PC-3 (cell line): ENCODE data around the gene SERAC1. TPM values are rescaled to one million over a fixed set of nuclear protein-coding genes. Genes with fewer than 3 reads are reported as not detected.

ENCODE experiments used
- ATAC-seq: fragments of 200-7000 bp; cut with Tn5 transposase; 2 replicates; pipeline ENCODE4 v1.9.1; 2020; ENCODE audit warnings: mild to moderate bottlenecking, moderate library complexity
- BruUV-seq: library from RNA; stranded (reverse); fragments of 400-500 nt; replicated peaks from 2 replicates; lab custom pipeline; 2021; lab: Mats Ljungman, UMichigan
- CTCF ChIA-PET: fragments of 300-600 bp; sonication (Branson Sonifier 250); formaldehyde crosslinking; loops from one replicate; lab custom pipeline; 2022; ENCODE audit warnings: antibody characterized with exemption; lab: Charles Lee
- POLR2A ChIA-PET: fragments of 300-600 bp; sonication (Branson Sonifier 250); formaldehyde crosslinking; loops from one replicate; lab custom pipeline; 2022; ENCODE audit warnings: antibody characterized with exemption; ENCODE audit not compliant: unreplicated experiment; lab: Charles Lee
- DNase-seq: peaks from one replicate; pipeline ENCODE4 v3.0.0-alpha.2; 2015
- H2AFZ ChIP-seq: fragments of 300-600 bp; sonication (generic); 2 replicates; pipeline ENCODE4 v1.6.0; 2016; ENCODE audit warnings: antibody characterized with exemption, low read length
- H3F3A ChIP-seq: fragments of 300-600 bp; sonication (generic); one replicate; pipeline ENCODE4 v1.6.0; 2017; ENCODE audit warnings: antibody characterized with exemption, low read length, control low read depth, mild to moderate bottlenecking; ENCODE audit not compliant: unreplicated experiment
- H3K27ac ChIP-seq: fragments of 300-600 bp; sonication (generic); 2 replicates; pipeline ENCODE4 v1.5.1; 2016; ENCODE audit warnings: mild to moderate bottlenecking, low read length
- H3K27me3 ChIP-seq: fragments of 300-600 bp; sonication (generic); 2 replicates; pipeline ENCODE4 v1.6.1; 2016; ENCODE audit warnings: low read length, mixed read lengths
- H3K36me3 ChIP-seq: fragments of 300-600 bp; sonication (generic); 2 replicates; pipeline ENCODE4 v1.6.1; 2016; ENCODE audit warnings: low read depth, mixed run types, low read length, mixed read lengths
- H3K4me1 ChIP-seq: fragments of 300-600 bp; sonication (generic); 2 replicates; pipeline ENCODE4 v1.5.1; 2016; ENCODE audit warnings: low read length; ENCODE audit not compliant: insufficient read depth
- H3K4me2 ChIP-seq: fragments of 300-600 bp; sonication (generic); 2 replicates; pipeline ENCODE4 v1.6.0; 2016; ENCODE audit warnings: low read length
- H3K4me3 ChIP-seq: fragments of 300-600 bp; sonication (generic); 2 replicates; pipeline ENCODE4 v1.5.1; 2016; ENCODE audit warnings: mild to moderate bottlenecking, low read length, mixed read lengths
- H3K79me2 ChIP-seq: fragments of 300-600 bp; sonication (generic); 2 replicates; pipeline ENCODE4 v1.6.1; 2017; ENCODE audit warnings: low read length, mixed read lengths
- H3K9ac ChIP-seq: fragments of 300-600 bp; sonication (generic); 2 replicates; pipeline ENCODE4 v1.6.0; 2016; ENCODE audit warnings: mild to moderate bottlenecking, low read length
- H3K9me2 ChIP-seq: fragments of 300-600 bp; sonication (generic); replicated peaks from 2 replicates; pipeline ENCODE4 v1.6.1; 2016; ENCODE audit warnings: mixed run types, low read length, mixed read lengths
- H3K9me3 ChIP-seq: fragments of 300-600 bp; sonication (generic); 2 replicates; pipeline ENCODE4 v1.6.1; 2016; ENCODE audit warnings: low read length, mixed read lengths
- H4K20me1 ChIP-seq: fragments of 300-600 bp; sonication (generic); 2 replicates; pipeline ENCODE4 v1.6.1; 2016; ENCODE audit warnings: low read length, mixed read lengths
- EZH2 ChIP-seq: fragments of 300-600 bp; sonication (generic); IDR thresholded peaks from one replicate; pipeline ENCODE4 v1.6.1; 2017; ENCODE audit warnings: antibody characterized with exemption, mild to moderate bottlenecking, low read length; ENCODE audit not compliant: unreplicated experiment
- EZH2phosphoT487 ChIP-seq: fragments of 300-600 bp; sonication (generic); IDR thresholded peaks from 2 replicates; pipeline ENCODE4 v1.6.1; 2018; ENCODE audit warnings: mild to moderate bottlenecking, antibody characterized with exemption, low read length, borderline replicate concordance
- intact Hi-C: fragments of 100-400 bp; cut with micrococcal nuclease; formaldehyde crosslinking; loops from 2 replicates; pipeline ENCODE4 v1.9.0; 2023
- total RNA-seq: library from RNA; depleted of rRNA; stranded (reverse); fragments of >200 nt; gene quantifications from 2 replicates; pipeline ENCODE4 v1.2.3, GENCODE V29; 2014
- TF ChIP-seq, protein P1 (sequence below): fragments of 300-600 bp; sonication (generic); conservative IDR thresholded peaks from 2 replicates; pipeline ENCODE4 v1.5.1; 2017; ENCODE audit warnings: antibody characterized with exemption, low read depth, mild to moderate bottlenecking, low read length

The SERAC1 gene
- total RNA-seq, 1 experiment from 2014 or later: 3.9 TPM

DNA sequence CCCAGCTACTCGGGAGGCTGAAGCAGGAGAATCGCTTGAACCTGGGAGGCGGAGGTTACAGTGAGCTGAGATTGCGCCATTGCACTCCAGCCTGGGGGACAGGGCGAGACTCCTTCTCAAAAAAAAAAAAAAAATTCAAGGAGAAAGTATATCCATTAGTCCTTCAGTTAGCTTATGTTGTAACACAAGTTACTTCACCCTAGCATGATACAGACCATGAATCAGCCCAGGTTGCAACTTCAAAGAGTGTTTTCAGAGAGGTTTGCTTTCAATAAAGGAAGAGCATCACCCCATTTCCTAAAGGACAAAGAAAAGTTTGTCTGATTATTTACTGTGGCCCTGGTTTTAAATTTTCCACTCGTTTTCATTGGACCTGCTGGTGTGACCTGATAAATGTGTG lies 73.0 kb downstream of the SERAC1 start:
- Histone ChIP-seq H3K9ac (no peak overlapping the region), H4K20me1 (no peaks in the 10 kb centered on the region), H3K9me3 (no peaks in the 10 kb centered on the region), H3K36me3 (peaks cover 14% of the 10 kb centered on the region; the same call in 1 of the 2 replicates), H3K79me2 (no peaks in the 10 kb centered on the region), H3F3A (no peaks in the 10 kb centered on the region), H3K27ac (no peak overlapping the region), H3K4me1 (no peaks in the 10 kb centered on the region), H3K4me3 (no peak overlapping the region), H2AFZ (no peak overlapping the region), H3K27me3 (no peaks in the 10 kb centered on the region), H3K9me2 (no peaks in the 10 kb centered on the region), H3K4me2 (no peak overlapping the region)
- no TSS peak for BruUV-seq
- intact Hi-C loops: no loop called here
- DNase-seq (no peak), ATAC-seq (no peak)
- ChIA-PET CTCF (no interaction called here), POLR2A (no interaction called here)
- no peak for TF ChIP-seq EZH2phosphoT487
- TF ChIP-seq, protein P1, sequence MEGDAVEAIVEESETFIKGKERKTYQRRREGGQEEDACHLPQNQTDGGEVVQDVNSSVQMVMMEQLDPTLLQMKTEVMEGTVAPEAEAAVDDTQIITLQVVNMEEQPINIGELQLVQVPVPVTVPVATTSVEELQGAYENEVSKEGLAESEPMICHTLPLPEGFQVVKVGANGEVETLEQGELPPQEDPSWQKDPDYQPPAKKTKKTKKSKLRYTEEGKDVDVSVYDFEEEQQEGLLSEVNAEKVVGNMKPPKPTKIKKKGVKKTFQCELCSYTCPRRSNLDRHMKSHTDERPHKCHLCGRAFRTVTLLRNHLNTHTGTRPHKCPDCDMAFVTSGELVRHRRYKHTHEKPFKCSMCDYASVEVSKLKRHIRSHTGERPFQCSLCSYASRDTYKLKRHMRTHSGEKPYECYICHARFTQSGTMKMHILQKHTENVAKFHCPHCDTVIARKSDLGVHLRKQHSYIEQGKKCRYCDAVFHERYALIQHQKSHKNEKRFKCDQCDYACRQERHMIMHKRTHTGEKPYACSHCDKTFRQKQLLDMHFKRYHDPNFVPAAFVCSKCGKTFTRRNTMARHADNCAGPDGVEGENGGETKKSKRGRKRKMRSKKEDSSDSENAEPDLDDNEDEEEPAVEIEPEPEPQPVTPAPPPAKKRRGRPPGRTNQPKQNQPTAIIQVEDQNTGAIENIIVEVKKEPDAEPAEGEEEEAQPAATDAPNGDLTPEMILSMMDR: no peak
- no peak for TF ChIP-seq EZH2

DNA sequence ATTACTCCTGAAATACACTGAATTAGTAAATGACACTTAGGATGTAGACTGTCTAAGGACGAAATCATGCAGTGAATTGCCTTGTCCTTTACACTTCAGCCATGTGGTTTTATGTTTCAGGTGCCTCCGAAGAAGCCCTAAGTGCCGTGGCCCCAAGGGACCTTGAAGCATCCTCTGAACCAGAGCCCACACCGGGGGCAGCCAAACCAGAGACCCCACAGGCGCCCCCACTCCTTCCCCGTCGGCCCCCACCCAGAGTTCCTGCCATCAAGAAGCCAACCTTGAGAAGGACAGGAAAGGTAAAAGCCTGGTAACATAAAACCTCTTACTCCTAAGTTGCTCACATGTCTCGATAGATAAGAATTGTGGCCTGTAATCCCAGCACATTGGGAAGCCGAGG lies 75.3 kb downstream of the SERAC1 start:
- no peak for ATAC-seq
- Histone ChIP-seq H4K20me1 (no peaks in the 10 kb centered on the region), H3K79me2 (no peaks in the 10 kb centered on the region), H3K27ac (no peak overlapping the region), H3K9me3 (no peaks in the 10 kb centered on the region), H3F3A (no peaks in the 10 kb centered on the region), H3K4me3 (no peak overlapping the region), H3K9me2 (no peaks in the 10 kb centered on the region), H3K4me1 (no peaks in the 10 kb centered on the region), H3K4me2 (no peak overlapping the region), H3K27me3 (no peaks in the 10 kb centered on the region), H2AFZ (no peak overlapping the region), H3K36me3 (peaks cover 22% of the 10 kb centered on the region; the same call in 1 of the 2 replicates), H3K9ac (no peak overlapping the region)
- TF ChIP-seq EZH2phosphoT487: no peak
- no peak for TF ChIP-seq EZH2
- TF ChIP-seq, protein P1: no peak
- no TSS peak for BruUV-seq
- intact Hi-C loops: no loop called here
- no peak for DNase-seq
- ChIA-PET POLR2A (no interaction called here), CTCF (no interaction called here)

DNA sequence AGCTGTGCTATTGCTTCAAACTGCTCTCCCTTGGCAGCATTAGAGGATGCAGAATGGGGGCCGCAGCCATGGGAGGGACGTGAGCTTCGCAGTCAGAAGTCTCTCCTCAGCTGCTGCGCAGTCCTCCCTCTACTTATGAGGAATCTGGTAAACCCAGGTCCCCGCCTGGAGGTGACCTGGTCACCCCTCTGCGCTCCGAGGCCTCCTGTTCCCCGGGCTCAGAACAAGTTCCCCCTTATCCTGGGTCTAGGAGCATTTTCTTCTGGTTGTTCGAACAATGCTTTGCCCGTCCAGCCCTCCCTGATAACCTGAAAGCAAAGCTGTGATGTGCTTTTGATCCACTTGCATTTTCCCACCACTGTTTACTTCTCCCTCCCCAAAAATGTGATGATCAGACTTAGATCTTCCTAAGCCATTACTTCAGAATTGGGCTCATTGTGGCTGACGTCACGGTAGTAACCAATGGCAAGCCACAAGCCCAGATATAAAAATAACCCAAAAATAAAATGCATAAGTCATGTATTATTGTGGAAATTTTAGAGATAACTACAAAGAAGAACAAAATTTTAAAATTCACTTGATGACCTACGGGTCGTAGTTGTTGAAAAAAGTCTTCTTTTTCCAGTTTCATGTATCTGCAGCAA lies 80.7 kb downstream of the SERAC1 start:
- intact Hi-C loops: no loop called here
- no TSS peak for BruUV-seq
- no peak for DNase-seq
- Histone ChIP-seq H3K36me3 (peaks cover 13% of the 10 kb centered on the region; the same call in 1 of the 2 replicates), H2AFZ (no peak overlapping the region), H3K4me1 (no peaks in the 10 kb centered on the region), H3K9ac (no peak overlapping the region), H3F3A (no peaks in the 10 kb centered on the region), H3K4me2 (no peak overlapping the region), H3K27ac (no peak overlapping the region), H3K4me3 (no peak overlapping the region), H3K27me3 (no peaks in the 10 kb centered on the region), H3K9me2 (no peaks in the 10 kb centered on the region), H3K9me3 (no peaks in the 10 kb centered on the region), H3K79me2 (no peaks in the 10 kb centered on the region), H4K20me1 (no peaks in the 10 kb centered on the region)
- POLR2A ChIA-PET: no interaction called here
- no peak for ATAC-seq
- TF ChIP-seq, protein P1: no peak
- no peak for TF ChIP-seq EZH2phosphoT487
- TF ChIP-seq EZH2: no peak
- CTCF ChIA-PET: no interaction called here
